K562 (cell line): ENCODE results near the gene RAB6B. TPM values are rescaled to one million over a fixed set of nuclear protein-coding genes. Genes with fewer than 3 reads are reported as not detected.

Experiments
- C11orf30 ChIP-seq: fragments of 450-650 bp; IDR thresholded peaks from 2 replicates; pipeline ENCODE4 v1.6.1; 2016; ENCODE audit warnings: low read depth, mild to moderate bottlenecking
- CAMTA2 ChIP-seq: fragments of 250-450 bp; sonication (Bioruptor Pico); conservative IDR thresholded peaks from 2 replicates; pipeline ENCODE4 v1.5.1; 2022
- CBX2 ChIP-seq: fragments of 200-600 bp; sonication (generic); IDR thresholded peaks from one replicate; pipeline ENCODE4 v1.6.1; 2012; ENCODE audit warnings: mild to moderate bottlenecking, low read length, inconsistent platforms; ENCODE audit not compliant: insufficient read depth, poor library complexity, severe bottlenecking
- CBX8 ChIP-seq: fragments of 200-600 bp; sonication (generic); IDR thresholded peaks from 2 replicates; pipeline ENCODE4 v1.6.1; 2012; ENCODE audit warnings: borderline replicate concordance, mixed run types, low read depth, mild to moderate bottlenecking, moderate library complexity, mixed read lengths, low read length, control low read depth, inconsistent platforms; ENCODE audit not compliant: poor library complexity, severe bottlenecking; ENCODE audit errors: extremely low read depth
- CHD2 ChIP-seq: IDR thresholded peaks from 2 replicates; pipeline ENCODE4 v1.6.1; 2011; ENCODE audit warnings: low read depth, low read length
- CXXC5 ChIP-seq: fragments of 250-450 bp; sonication (Bioruptor Pico); IDR thresholded peaks from 2 replicates; pipeline ENCODE4 v1.8.0; 2022; ENCODE audit warnings: inconsistent platforms, mild to moderate bottlenecking, moderate library complexity
- E2F6 ChIP-seq, 2 experiments: IDR thresholded peaks; 2 replicates each; pipeline ENCODE4 v1.6.1; 2011; ENCODE audit warnings: borderline replicate concordance in 1 of 2, control low read depth in 1 of 2, low read depth in 1 of 2, low read length in 1 of 2, mild to moderate bottlenecking in 1 of 2, mixed read lengths in 1 of 2, moderate library complexity in 1 of 2; ENCODE audit not compliant: insufficient read depth in 1 of 2, insufficient read length in 1 of 2, poor library complexity in 1 of 2, severe bottlenecking in 1 of 2; ENCODE audit errors: extremely low read depth in 1 of 2
- ELF4 ChIP-seq: fragments of 450-650 bp; formaldehyde crosslinking; IDR thresholded peaks from 2 replicates; pipeline ENCODE4 v1.4.0; 2022; ENCODE audit warnings: missing genetic modification characterization
- GABPB2 ChIP-seq: fragments of 250-450 bp; sonication (Bioruptor Pico); conservative IDR thresholded peaks from 2 replicates; pipeline ENCODE4 v1.5.1; 2021; ENCODE audit warnings: mild to moderate bottlenecking
- KDM4B ChIP-seq, 2 experiments: fragments of 450-650 bp in 1 of 2; sonication (generic) in 1 of 2; IDR thresholded peaks; 2 replicates each; pipeline ENCODE4 v1.6.1; 2016 to 2017; ENCODE audit warnings: borderline replicate concordance in 2 of 2, antibody characterized with exemption in 1 of 2, low read depth in 1 of 2, mild to moderate bottlenecking in 1 of 2
- MEIS2 ChIP-seq: fragments of 450-650 bp; IDR thresholded peaks from 2 replicates; pipeline ENCODE4 v1.6.1; 2014; ENCODE audit warnings: mild to moderate bottlenecking; ENCODE audit not compliant: partially characterized antibody
- NFRKB ChIP-seq: fragments of 450-650 bp; IDR thresholded peaks from 2 replicates; pipeline ENCODE4 v1.6.1; 2016; ENCODE audit warnings: low read depth
- NR0B1 ChIP-seq: fragments of 450-650 bp; IDR thresholded peaks from one replicate; pipeline ENCODE4 v1.6.1; 2018; ENCODE audit warnings: mild to moderate bottlenecking, moderate library complexity; ENCODE audit not compliant: partially characterized antibody
- NR2C2 ChIP-seq, 2 experiments: fragments of 200-800 bp in 1 of 2; sonication (Bioruptor generic) in 1 of 2; sonication (generic) in 1 of 2; formaldehyde crosslinking in 1 of 2; IDR thresholded peaks; 2 replicates each; pipeline versions ENCODE4 v1.6.1 to v1.8.0; 2016 to 2022; ENCODE audit warnings: mild to moderate bottlenecking in 1 of 2, missing compliant biosample characterization in 1 of 2, missing genetic modification characterization in 1 of 2, missing genetic modification reagents in 1 of 2
- RBFOX2 ChIP-seq: fragments of 200-400 bp; formaldehyde crosslinking; IDR thresholded peaks from 2 replicates; pipeline ENCODE4 v1.6.1; 2017; ENCODE audit warnings: low read depth, mild to moderate bottlenecking, low read length, moderate library complexity
- RBM15 ChIP-seq: fragments of 200-400 bp; formaldehyde crosslinking; IDR thresholded peaks from 2 replicates; pipeline ENCODE4 v1.6.1; 2018; ENCODE audit warnings: mild to moderate bottlenecking, low read length, moderate library complexity; ENCODE audit not compliant: insufficient read depth
- TFAP4 ChIP-seq: sonication (generic); formaldehyde crosslinking; IDR thresholded peaks from 2 replicates; pipeline ENCODE4 v1.8.0; 2022; ENCODE audit warnings: missing genetic modification reagents, mild to moderate bottlenecking, moderate library complexity, borderline replicate concordance
- THAP7 ChIP-seq: fragments of 250-450 bp; sonication (Bioruptor Pico); IDR thresholded peaks from 2 replicates; pipeline ENCODE4 v1.5.0; 2021
- ZNF778 ChIP-seq: fragments of 450-650 bp; formaldehyde crosslinking; IDR thresholded peaks from 2 replicates; pipeline ENCODE4 v1.4.0; 2020; ENCODE audit warnings: mild to moderate bottlenecking, moderate library complexity
- polyA plus RNA-seq, 8 experiments: library from polyadenylated mRNA; depleted of rRNA in 4 of 8; stranded (reverse) in 5 of 8; unstranded in 3 of 8; fragments of >200 nt; fragmentation: Nextera tagmentation in 2 of 8; fragmentation: Illumina TruSeq in 1 of 8; extraction: Ambion mirVana in 2 of 8; extraction: Trizol in 1 of 8; gene quantifications; 2 replicates each; pipeline versions ENCODE4 v1.2.1 to v1.2.3, GENCODE V29; 2011 to 2014; ENCODE audit warnings: inconsistent platforms in 1 of 8, missing spikeins in 1 of 8
- total RNA-seq, 7 experiments: library from RNA; depleted of rRNA in 6 of 7; stranded (reverse); fragments of >200 nt in 6 of 7; fragmentation: Illumina TruSeq in 2 of 7; extraction: Trizol in 2 of 7; gene quantifications; 2 replicates each; pipeline versions ENCODE4 v1.2.1 to v1.2.3, GENCODE V29; 2011 to 2021; ENCODE audit warnings: low replicate concordance in 1 of 7
- TF ChIP-seq, protein P1 (sequence below): fragments of 250-450 bp; sonication (Bioruptor Pico); IDR thresholded peaks from 2 replicates; pipeline ENCODE4 v1.5.0; 2022; ENCODE audit warnings: mild to moderate bottlenecking

The RAB6B gene
- total and polyA plus RNA-seq, 9 of the 15 experiments (the other 6 are each of a cell fraction or from before 2014, with no cell fraction given) = 0.60 to 18.1 (median 1.5) TPM

DNA sequence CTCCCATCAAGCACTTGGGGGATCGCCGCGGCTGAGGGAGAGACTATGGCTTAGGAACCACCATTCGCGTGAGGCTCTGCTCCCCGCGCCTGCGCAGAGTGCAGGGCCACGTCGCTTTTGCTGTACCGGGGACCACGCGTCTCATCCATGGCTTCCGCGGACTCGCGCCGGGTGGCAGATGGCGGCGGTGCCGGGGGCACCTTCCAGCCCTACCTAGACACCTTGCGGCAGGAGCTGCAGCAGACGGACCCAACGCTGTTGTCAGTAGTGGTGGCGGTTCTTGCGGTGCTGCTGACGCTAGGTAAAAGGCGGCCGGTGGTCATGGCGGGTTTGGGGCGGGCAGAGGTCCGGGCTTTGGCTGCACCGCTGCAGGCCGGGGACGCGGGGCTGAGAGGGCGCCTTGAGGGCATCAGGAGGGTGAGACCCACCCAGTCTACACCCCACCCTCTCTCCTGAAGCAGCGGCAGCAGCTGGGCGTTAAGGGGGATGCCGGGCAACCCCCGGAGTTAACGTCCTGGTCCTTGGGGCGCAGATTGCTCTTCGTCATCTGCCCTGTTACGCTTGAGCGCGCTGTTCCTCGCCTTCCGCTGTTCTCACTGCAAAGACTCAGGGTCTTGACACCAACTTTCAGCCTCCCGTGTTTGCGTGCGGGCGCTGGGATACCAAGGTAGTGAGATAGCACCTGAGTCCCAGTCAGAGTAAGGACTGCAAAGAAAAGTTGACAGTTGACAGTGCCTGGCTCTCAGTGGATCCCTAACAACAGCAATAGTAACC is 89.8 kb downstream of the RAB6B start, which contains the start of gene SRPRB (continued):
- TF ChIP-seq E2F6 (IDR thresholded peaks at IDR 0.05; ENCODE audit: borderline replicate concordance in 1 of 2, extremely low read depth in 1 of 2, insufficient read depth in 1 of 2, insufficient read length in 1 of 2, low read depth in 1 of 2, low read length in 1 of 2, poor library complexity in 1 of 2, severe bottlenecking in 1 of 2) (peak in 1 of 2 experiments; percentile 41), CAMTA2 (CRISPR knock-in tag) (no peak), NFRKB (no peak), CXXC5 (no peak), C11orf30 (peak; percentile 39), CBX8 (no peak), RBM15 (no peak), MEIS2 (peak; percentile 82), RBFOX2 (peak; percentile 96), NR2C2 (CRISPR knock-in tag; IDR thresholded peaks at IDR 0.05) (no peak), NR2C2 (tag; IDR thresholded peaks at IDR 0.05) (peak; percentile 36; the same call in 1 of the 2 replicates), CBX2 (no peak), GABPB2 (no peak), CHD2 (peak; percentile 45; the same call in 1 of the 2 replicates), THAP7 (CRISPR knock-in tag) (no peak), ZNF778 (CRISPR knock-in tag) (no peak), ELF4 (no peak), KDM4B (IDR thresholded peaks at IDR 0.05; ENCODE audit: borderline replicate concordance in 2 of 2, low read depth in 1 of 2) (peak in 1 of 2 experiments; percentile 62; a peak in 1 of 4 replicates), NR0B1 (no peak), TFAP4 (CRISPR knock-in tag) (peak; percentile 60)
- TF ChIP-seq, protein P1, sequence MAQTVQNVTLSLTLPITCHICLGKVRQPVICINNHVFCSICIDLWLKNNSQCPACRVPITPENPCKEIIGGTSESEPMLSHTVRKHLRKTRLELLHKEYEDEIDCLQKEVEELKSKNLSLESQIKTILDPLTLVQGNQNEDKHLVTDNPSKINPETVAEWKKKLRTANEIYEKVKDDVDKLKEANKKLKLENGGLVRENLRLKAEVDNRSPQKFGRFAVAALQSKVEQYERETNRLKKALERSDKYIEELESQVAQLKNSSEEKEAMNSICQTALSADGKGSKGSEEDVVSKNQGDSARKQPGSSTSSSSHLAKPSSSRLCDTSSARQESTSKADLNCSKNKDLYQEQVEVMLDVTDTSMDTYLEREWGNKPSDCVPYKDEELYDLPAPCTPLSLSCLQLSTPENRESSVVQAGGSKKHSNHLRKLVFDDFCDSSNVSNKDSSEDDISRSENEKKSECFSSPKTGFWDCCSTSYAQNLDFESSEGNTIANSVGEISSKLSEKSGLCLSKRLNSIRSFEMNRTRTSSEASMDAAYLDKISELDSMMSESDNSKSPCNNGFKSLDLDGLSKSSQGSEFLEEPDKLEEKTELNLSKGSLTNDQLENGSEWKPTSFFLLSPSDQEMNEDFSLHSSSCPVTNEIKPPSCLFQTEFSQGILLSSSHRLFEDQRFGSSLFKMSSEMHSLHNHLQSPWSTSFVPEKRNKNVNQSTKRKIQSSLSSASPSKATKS (CRISPR knock-in tag) = no peak
